Inferior parietal cortex (tissue), 1 donor: ENCODE results near the gene ADPRH.

Source experiments
- DNase-seq: peaks from one replicate; pipeline ENCODE4 v3.0.0-alpha.2; 2016; ENCODE audit errors: extremely low spot score

The ADPRH gene

DNA sequence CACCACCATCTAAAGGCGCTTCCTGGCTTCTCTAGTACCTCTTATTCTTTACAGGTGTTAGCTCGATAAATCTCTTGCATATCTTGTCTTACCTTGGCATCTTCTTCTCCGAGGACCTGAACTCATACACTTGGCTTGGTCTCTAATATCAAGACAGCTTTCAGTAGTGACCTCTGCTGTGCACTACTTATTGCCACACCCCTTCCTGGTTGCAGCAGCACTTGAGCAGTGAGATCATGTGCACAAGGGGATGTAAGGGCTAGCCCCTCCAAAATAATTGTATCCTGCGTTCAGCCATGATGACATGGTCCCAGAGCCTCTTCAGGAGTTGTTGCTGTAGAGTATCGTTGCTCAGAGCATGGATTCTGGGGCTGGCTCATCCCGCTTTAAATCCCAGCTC is 17.1 kb downstream of the ADPRH start:
- no peak for DNase-seq

DNA sequence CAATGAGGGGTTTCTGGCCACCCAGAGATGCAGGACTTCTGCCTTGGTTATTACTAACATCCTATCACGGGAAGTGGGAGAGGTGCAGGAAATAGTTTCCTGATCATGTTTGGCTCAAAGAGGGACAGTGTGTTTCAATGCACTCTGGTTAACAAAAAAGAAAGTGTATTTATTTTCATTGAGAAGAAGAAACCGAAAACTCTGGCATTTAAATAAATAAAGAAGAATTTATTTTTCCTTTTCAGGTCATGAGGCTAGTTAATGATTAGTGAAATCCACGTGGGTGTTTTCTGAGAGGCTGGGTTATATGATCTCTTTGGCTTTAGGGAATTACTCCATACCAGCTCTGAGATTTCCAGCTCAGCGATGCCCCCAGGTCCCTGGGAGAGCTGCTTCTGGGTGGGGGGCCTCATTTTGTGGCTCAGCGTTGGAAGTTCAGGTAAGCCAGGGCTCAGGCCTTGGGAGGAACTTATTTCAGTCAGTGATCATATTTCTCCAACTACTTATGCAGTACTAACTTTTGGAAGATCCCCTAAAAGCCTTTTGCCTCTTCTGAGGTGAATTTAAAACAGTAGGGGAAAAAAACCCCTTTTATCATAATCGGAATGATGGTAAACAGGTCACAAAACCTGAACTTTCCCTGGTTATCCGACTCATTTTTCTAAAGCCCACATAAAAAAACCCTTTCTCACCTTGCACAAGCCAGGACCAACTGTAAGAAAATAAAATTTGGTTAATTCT is 18.4 kb downstream of the ADPRH start, which contains the start of gene PLA1A:
Gene PLA1A, plus strand, starts transcription at position 338 of the 741 bp plus-strand sequence. Its CDS starts 29 bp downstream, at position 367.
- DNase-seq: no peak

DNA sequence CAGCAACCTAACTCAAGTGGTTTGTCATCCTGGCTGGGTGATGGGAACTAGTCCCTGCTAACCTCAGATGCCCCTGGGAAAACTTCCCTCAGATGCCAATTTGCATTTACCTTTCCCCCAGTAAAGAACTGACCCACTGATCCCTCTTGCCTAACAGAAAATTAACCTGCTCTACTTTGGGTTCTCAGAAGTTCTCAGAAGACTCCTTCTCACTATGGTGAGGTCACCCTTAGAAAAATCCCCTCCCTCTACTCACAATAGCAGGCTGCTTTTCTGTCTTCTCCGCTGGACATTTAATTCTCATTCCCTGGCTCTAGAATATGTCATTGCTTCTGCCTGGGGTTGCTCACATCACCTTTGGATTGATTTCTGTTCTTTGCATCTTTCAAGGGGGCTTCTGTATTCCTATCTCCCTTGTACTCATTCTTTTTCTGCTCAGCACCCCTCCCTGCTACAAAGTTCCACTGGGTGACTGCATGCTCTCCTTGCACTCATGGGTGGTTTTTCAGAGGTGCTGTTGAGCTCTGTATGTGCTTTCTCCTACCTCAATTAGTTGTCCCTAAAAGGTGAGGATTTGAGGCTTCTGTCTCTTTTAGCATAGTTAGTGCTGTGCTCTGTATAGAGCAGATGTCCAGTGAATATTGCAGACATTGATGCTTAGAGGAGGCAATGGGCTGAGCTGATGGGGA is 19.3 kb downstream of the ADPRH start:
- no peak for DNase-seq

GRCh38 chr3:119599558-119600174 is 20.4 kb downstream of the ADPRH start:
- no peak for DNase-seq

DNA sequence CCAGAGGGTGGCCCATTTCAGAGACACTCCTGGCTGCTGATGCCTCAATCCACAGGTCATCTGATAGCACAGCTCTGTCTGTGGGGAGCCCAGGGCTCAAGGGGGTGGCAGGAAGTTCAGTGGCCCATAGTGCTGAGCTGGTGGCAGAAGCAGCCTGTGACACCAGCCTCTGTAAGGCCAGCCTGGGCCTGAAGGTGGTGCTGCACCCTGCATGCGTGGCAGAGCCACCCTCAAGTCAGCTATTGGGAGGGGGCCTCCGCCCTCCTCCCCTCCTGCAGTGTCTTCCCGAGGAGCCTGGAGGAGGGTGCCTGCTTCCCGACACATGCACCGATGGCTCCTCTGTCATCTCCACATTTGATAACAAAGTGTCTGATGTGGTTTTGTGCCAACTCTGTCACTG is 21.4 kb downstream of the ADPRH start:
- DNase-seq: no peak

DNA sequence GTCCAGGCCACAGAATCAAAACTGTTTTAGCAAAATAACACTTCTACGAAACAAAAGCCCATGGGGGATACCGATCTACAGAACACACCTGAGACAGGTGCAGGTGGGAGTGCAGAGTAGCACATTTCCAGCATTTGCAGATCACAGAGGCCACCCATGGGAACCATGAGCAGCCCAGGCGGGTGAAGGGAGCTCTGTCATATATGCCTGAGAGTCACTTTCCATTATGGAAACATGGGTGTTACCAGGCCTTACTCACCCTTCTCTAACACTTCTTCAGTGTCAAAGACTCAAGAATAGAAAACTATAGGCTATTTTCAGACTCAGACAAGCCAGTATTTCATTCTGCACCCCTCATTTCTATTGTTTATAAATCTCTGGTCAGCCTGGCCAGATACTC is 21.9 kb downstream of the ADPRH start:
- DNase-seq: no peak

- DNase-seq: no peak
Observed at GRCh38 chr3:119602676-119603075, 23.4 kb downstream of the ADPRH start.

DNA sequence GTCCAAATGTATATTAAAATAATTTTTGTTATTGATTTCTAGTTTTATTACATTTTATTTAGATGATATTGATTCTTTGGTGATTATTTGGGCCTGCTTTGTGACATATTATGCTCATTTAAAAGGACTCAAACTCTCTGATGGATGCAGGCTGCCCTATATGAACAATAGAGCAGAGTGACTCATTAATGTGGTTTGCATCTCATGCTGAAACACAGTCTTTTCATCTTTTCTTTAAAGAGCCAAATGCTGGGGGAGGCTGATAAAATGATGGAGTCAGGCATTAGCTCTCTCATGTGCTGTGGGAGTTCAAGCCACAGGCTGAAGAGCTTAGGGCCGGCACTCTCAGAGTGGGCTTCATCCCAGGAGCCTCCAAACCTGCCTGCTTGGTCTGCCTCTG is 25.6 kb downstream of the ADPRH start:
- no peak for DNase-seq

GRCh38 chr3:119608405-119609000 is 29.2 kb downstream of the ADPRH start:
- DNase-seq: no peak

DNA sequence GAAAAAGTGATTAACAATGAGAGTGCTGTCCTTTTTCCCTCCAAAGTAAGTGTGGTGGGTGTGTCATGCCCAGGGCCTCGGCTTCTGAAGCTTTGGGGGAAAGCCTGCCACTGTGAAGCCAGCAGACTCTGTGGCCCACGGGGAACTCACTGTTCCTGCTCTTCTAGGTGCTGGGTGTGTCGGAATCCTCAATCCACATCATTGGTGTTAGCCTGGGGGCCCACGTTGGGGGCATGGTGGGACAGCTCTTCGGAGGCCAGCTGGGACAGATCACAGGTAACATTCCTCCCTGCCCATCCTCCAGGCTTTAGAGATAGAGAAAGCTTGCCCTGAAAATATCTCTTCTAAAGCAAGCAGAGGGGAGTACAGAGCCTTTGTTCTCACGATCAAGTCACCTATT is 30.0 kb downstream of the ADPRH start:
- no peak for DNase-seq

- DNase-seq: no peak
Observed at GRCh38 chr3:119611664-119612063, 32.4 kb downstream of the ADPRH start.

DNA sequence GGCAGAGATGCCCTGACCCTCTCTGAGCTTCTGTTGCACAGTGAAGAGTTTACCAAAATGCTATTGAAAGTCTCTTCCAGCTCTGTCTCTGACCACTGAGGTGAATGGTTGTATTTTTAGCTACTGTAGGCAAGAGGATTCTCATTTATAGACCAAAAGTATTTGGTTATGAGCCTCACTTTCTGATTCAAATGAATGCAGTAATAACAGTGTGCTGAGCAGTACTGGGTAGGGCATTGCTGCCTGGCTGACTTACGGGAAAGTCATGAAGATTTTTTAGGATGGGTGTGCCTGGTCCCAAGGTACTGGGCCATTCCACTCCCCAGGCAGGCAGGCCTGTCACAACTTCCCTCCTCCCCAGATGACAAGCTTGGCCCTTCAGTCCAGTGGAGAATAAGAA is 33.9 kb downstream of the ADPRH start:
- DNase-seq: no peak

- DNase-seq: no peak
Observed at GRCh38 chr3:119613872-119614271, 34.6 kb downstream of the ADPRH start.

DNA sequence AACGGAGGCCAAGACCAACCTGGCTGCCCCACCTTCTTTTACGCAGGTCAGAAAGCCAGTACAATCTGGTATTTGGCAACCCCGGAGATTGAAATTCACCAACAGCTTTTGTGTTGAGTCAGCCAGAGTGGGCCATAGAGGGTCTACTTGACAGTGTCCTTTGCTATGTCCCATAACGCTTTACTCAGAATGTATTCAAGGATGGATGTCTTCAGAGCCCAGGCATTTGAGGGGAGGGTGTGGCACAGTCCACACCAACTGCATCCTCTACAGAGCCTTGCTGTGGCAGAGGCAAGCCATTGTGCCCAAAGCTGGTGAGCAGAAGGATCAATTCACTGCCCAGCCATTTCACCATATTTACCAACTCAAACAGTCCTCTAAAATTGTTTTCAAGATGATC is 36.8 kb downstream of the ADPRH start:
- DNase-seq: no peak

- DNase-seq: no peak
Observed at GRCh38 chr3:119619094-119619493, 39.8 kb downstream of the ADPRH start.

DNA sequence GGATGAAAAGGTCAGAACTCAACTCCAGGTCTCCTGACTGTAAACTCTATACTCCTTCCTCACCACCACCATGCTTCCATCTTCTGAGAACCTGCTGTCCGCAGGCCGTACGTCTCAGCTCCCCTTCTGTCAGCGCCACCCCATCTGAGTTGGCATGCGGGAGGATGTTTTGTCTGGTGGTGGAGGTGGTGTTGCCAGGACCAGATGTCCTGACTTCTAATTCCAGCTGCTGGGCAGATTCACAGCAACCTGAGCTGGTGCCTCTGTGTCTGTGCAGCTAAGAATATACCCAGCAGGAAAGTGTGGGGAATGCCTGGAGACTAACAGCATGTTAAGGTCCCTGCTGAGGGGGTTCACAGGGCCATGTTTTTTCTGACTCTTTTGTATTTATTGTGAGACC is 41.6 kb downstream of the ADPRH start:
- no peak for DNase-seq

DNA sequence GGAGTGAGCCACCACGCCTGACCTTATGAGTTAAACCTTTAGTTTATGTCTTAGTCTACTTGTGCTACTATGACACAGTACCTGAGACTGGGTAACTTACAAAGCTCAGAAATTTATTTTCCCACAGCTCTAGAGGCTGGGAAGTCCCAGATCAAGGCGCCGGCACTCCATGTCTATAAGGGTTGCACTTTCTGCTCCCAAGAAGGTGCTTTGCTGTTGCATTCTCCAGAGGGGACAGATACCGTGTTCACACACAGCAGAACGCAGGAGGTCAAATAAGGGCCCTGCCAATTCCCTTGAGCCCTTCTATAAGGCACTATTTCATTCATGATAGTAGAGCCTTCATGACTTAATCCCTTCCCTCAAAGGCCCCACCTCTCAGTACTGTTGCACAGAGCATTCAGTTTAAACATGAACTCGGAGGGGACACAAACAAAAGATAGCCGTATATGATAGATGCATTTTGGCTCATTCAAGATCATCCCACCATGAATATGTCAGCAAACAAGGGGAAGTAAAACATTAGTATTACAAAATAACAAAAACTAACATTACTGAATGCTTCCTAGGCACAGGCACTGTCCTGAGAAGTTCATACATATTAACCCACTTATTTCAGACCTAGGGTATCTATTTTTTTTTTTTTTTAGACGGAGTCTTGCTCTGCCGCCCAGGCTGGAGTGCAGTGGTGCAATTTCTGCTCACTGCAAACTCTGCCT is 44.9 kb downstream of the ADPRH start:
- no peak for DNase-seq

DNA sequence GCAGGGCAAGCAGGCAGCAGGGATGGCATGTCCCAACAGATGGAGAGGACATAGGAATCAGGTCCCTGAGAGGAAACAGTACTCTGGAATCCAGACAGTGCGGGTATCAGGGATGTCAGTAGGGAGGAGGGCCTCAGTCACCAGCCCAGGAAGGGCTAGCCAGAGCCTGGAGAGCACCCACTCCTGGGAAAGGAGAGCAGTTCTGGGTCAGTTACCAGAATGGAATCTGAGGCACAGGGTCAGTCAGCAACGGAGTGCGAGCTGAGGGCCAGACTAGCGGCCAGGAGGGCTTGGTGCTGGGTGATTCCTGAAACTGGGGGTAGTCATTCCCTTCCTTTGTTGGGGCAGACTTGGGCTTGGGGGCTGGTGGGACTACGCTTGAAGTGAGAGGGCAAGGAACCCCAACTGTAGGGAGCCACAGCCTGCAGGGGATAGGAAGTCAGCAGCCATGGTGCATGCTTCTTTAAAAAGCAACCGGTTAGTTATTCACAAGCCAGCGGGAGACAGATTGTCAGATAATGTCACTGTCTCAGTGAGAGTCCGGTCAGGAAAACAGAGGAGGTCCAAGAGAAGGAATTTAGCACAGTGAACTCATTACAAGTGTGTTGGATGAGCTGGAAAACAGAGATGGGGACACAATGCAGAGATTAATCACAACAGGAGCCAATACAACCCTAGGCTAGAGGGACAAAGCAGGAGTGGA is 46.3 kb downstream of the ADPRH start:
- no peak for DNase-seq

- no peak for DNase-seq
Observed at GRCh38 chr3:119626196-119626595, 46.9 kb downstream of the ADPRH start.

- no peak for DNase-seq
Observed at GRCh38 chr3:119627461-119627860, 48.2 kb downstream of the ADPRH start.

DNA sequence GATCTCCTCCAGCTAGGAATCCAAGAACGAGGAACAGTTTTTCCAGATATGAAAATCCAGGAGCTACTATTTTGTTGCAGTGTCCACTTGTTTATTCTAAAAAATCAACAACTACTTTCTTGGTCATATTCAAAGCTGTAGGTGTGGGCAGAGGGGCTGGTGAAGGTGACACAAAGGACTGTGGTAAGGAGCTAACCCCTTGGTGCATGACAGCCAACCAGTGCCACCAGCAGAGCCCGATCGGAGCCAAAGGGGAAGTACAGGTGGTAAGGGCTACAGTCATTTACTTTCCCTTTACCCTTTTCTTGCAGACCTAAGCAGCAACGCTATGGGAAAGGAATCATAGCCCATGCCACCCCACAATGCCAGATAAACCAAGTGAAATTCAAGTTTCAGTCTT is 49.1 kb downstream of the ADPRH start:
- no peak for DNase-seq
